Gastroesophageal sphincter (tissue), 3 donors: ENCODE results near the gene MOV10L1.

Experiments used
- EP300 ChIP-seq: sonication (generic); formaldehyde crosslinking; IDR thresholded peaks from one replicate; pipeline ENCODE4 v1.6.1; 2017; ENCODE audit warnings: antibody characterized with exemption, mild to moderate bottlenecking
- POLR2A ChIP-seq, 2 donors: fragments of 450-650 bp; IDR thresholded peaks; one replicate each; pipeline ENCODE4 v1.6.1; 2017; ENCODE audit warnings: antibody characterized with exemption in 2 of 2, mild to moderate bottlenecking in 2 of 2, moderate library complexity in 1 of 2
- TF ChIP-seq, protein P1 (sequence below), 4 experiments: fragments of 200-600 bp in 2 of 4; fragments of 450-650 bp in 2 of 4; sonication (generic) in 1 of 4; IDR thresholded peaks; one replicate each; pipeline ENCODE4 v1.5.1; 2017 to 2019; ENCODE audit warnings: antibody characterized with exemption in 4 of 4, mild to moderate bottlenecking in 2 of 4, moderate library complexity in 2 of 4

- TF ChIP-seq, protein P1, sequence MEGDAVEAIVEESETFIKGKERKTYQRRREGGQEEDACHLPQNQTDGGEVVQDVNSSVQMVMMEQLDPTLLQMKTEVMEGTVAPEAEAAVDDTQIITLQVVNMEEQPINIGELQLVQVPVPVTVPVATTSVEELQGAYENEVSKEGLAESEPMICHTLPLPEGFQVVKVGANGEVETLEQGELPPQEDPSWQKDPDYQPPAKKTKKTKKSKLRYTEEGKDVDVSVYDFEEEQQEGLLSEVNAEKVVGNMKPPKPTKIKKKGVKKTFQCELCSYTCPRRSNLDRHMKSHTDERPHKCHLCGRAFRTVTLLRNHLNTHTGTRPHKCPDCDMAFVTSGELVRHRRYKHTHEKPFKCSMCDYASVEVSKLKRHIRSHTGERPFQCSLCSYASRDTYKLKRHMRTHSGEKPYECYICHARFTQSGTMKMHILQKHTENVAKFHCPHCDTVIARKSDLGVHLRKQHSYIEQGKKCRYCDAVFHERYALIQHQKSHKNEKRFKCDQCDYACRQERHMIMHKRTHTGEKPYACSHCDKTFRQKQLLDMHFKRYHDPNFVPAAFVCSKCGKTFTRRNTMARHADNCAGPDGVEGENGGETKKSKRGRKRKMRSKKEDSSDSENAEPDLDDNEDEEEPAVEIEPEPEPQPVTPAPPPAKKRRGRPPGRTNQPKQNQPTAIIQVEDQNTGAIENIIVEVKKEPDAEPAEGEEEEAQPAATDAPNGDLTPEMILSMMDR (IDR thresholded peaks at IDR 0.05) = no peak
- TF ChIP-seq POLR2A (IDR thresholded peaks at IDR 0.05) (no peak), EP300 (no peak)
Measured at GRCh38 chr22:50180727-50181521, 91.1 kb downstream of the MOV10L1 start.
